T-helper 9 cell (primary cell): ENCODE results near the gene TEP1.

ENCODE experiments used
- DNase-seq: peaks from one replicate; pipeline ENCODE4 v3.0.0-alpha.2; 2020

TEP1 gene

GRCh38 chr14:20429801-20430669, 16.7 kb upstream of the TEP1 start:
- no peak for DNase-seq

GRCh38 chr14:20428802-20429201, 15.5 kb upstream of the TEP1 start:
- no peak for DNase-seq

GRCh38 chr14:20428010-20428365, 14.7 kb upstream of the TEP1 start:
- no peak for DNase-seq

GRCh38 chr14:20427231-20428009, 14.1 kb upstream of the TEP1 start:
- no peak for DNase-seq

GRCh38 chr14:20424851-20425250, 11.6 kb upstream of the TEP1 start:
- DNase-seq: no peak

GRCh38 chr14:20422886-20423285, 9.6 kb upstream of the TEP1 start:
- no peak for DNase-seq

GRCh38 chr14:20421267-20421666, 8.0 kb upstream of the TEP1 start:
- no peak for DNase-seq

GRCh38 chr14:20419419-20419818, 6.1 kb upstream of the TEP1 start:
- no peak for DNase-seq

GRCh38 chr14:20418501-20418909, 5.2 kb upstream of the TEP1 start:
- DNase-seq: no peak

- no peak for DNase-seq
Observed at GRCh38 chr14:20417250-20418186, 4.2 kb upstream of the TEP1 start.

- no peak for DNase-seq
Observed at GRCh38 chr14:20416223-20416622, 2.9 kb upstream of the TEP1 start.

- DNase-seq: no peak
Observed at GRCh38 chr14:20415782-20416206, 2.5 kb upstream of the TEP1 start.

- DNase-seq: no peak
Observed at GRCh38 chr14:20413744-20414082, 412 bp upstream of the TEP1 start.

- DNase-seq: no peak
Observed at GRCh38 chr14:20412411-20412810, 890 bp downstream of the TEP1 start.

- no peak for DNase-seq
Observed at GRCh38 chr14:20409226-20409625, 4.1 kb downstream of the TEP1 start.

- no peak for DNase-seq
Observed at GRCh38 chr14:20403521-20403920, 9.8 kb downstream of the TEP1 start.

GRCh38 chr14:20400965-20401593, 12.2 kb downstream of the TEP1 start:
- no peak for DNase-seq

- DNase-seq: no peak
Observed at GRCh38 chr14:20400589-20400964, 12.7 kb downstream of the TEP1 start.

GRCh38 chr14:20397511-20397910, 15.8 kb downstream of the TEP1 start:
- DNase-seq: no peak

- no peak for DNase-seq
Observed at GRCh38 chr14:20391505-20391904, 21.8 kb downstream of the TEP1 start.

GRCh38 chr14:20388159-20388558, 25.1 kb downstream of the TEP1 start:
- DNase-seq: no peak

- DNase-seq: no peak
Observed at GRCh38 chr14:20387576-20387975, 25.7 kb downstream of the TEP1 start.
